ENCODE data around the gene MGMT. TPM values are rescaled to one million over a fixed set of nuclear protein-coding genes. Genes with fewer than 3 reads are reported as not detected.

Gene MGMT
- total and polyA plus RNA-seq, 9 donors, result 13.2 to 28.5 (median 15.8) TPM

DNA sequence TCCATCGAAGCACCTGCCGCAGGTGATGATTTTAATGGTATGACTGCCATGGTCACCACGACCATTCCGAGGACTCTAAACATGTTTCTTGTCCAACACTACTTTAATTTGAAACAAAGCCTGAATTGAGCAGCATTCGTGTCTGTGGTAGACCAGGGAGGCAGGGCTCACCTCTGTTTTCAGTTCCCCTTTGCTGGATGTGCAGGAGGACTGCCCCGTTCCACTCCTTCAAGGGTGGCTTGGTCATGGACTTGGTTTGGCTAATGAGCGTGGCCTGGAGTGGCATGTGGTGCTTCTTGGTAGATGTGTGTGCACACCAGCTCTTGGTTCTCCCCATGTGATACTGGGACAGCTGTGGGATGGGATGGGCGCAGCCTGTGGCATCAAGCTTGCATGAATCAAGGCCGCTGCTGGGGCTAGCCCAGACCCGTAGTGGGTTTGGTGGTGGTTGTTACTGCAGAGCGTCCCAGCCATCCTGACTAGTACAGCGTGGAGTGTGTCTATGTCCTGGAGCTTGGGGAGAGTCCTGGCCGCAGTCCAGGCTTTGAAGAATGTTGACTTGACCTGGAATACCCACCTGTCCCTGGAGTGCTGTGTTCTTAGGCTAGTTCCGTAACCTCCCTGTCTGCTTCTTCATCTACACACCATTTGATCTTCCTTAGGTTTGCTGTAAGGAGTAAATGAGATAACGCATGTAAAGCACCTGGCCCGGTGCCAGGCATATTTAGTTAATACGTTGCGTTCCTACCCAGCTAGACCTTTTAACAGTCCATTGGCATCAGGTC is 34.8 kb downstream of the MGMT start:
- WGBS (ENCODE audit: insufficient coverage), result 77% methylated on average over 10 of the region's 18 CpGs
- no peak overlapping the region for H3K27ac ChIP-seq (ENCODE audit: low read length)
- no peak overlapping the region for H3K4me3 ChIP-seq (ENCODE audit: low read length)
- H3K27me3 ChIP-seq (ENCODE audit: control insufficient read depth, insufficient read depth, low read length), result no peaks in the 10 kb centered on the region
- DNase-seq, result no peak
- peaks cover 4% of the 10 kb centered on the region for H3K9me3 ChIP-seq (replicated peaks; ENCODE audit: control insufficient read depth, low read depth, low read length)
- H3K36me3 ChIP-seq (ENCODE audit: control insufficient read depth, insufficient read depth, low read length), result peaks cover 7% of the 10 kb centered on the region
- peaks cover 4% of the 10 kb centered on the region for H3K4me1 ChIP-seq (ENCODE audit: control insufficient read depth, insufficient read depth, low read length)

- DNase-seq, result no peak
- H3K27me3 ChIP-seq (ENCODE audit: control insufficient read depth, insufficient read depth, low read length), result no peaks in the 10 kb centered on the region
- peaks cover 3% of the 10 kb centered on the region for H3K36me3 ChIP-seq (ENCODE audit: control insufficient read depth, insufficient read depth, low read length)
- 40% methylated on average over 1 of the region's 5 CpGs for WGBS (ENCODE audit: insufficient coverage)
- H3K4me1 ChIP-seq (ENCODE audit: control insufficient read depth, insufficient read depth, low read length), result peaks cover 6% of the 10 kb centered on the region
- H3K4me3 ChIP-seq (ENCODE audit: low read length), result no peak overlapping the region
- no peak overlapping the region for H3K27ac ChIP-seq (ENCODE audit: low read length)
- peaks cover 4% of the 10 kb centered on the region for H3K9me3 ChIP-seq (replicated peaks; ENCODE audit: control insufficient read depth, low read depth, low read length)
These were observed 35.4 kb downstream of the MGMT start for GRCh38 chr10:129502448-129502847.

- WGBS (ENCODE audit: insufficient coverage), result 20% methylated on average over 2 of the region's 4 CpGs
- no peak overlapping the region for H3K27ac ChIP-seq (ENCODE audit: low read length)
- no peak for DNase-seq
- H3K36me3 ChIP-seq (ENCODE audit: control insufficient read depth, insufficient read depth, low read length), result peaks cover 4% of the 10 kb centered on the region
- H3K4me1 ChIP-seq (ENCODE audit: control insufficient read depth, insufficient read depth, low read length), result peaks cover 7% of the 10 kb centered on the region
- H3K9me3 ChIP-seq (replicated peaks; ENCODE audit: control insufficient read depth, low read depth, low read length), result no peaks in the 10 kb centered on the region
- H3K4me3 ChIP-seq (ENCODE audit: low read length), result no peak overlapping the region
- H3K27me3 ChIP-seq (ENCODE audit: control insufficient read depth, insufficient read depth, low read length), result no peaks in the 10 kb centered on the region
These were observed 38.5 kb downstream of the MGMT start for GRCh38 chr10:129505500-129506075.

GRCh38 chr10:129506101-129506797 is 39.2 kb downstream of the MGMT start:
- 87% methylated on average over 13 of the region's 14 CpGs for WGBS (ENCODE audit: insufficient coverage)
- Histone ChIP-seq H3K9me3 (replicated peaks; ENCODE audit: control insufficient read depth, low read depth, low read length) (no peaks in the 10 kb centered on the region), H3K4me3 (ENCODE audit: low read length) (no peak overlapping the region), H3K27ac (ENCODE audit: low read length) (no peak overlapping the region), H3K36me3 (ENCODE audit: control insufficient read depth, insufficient read depth, low read length) (peaks cover 4% of the 10 kb centered on the region), H3K4me1 (ENCODE audit: control insufficient read depth, insufficient read depth, low read length) (peaks cover 7% of the 10 kb centered on the region), H3K27me3 (ENCODE audit: control insufficient read depth, insufficient read depth, low read length) (no peaks in the 10 kb centered on the region)
- DNase-seq, result no peak

DNA sequence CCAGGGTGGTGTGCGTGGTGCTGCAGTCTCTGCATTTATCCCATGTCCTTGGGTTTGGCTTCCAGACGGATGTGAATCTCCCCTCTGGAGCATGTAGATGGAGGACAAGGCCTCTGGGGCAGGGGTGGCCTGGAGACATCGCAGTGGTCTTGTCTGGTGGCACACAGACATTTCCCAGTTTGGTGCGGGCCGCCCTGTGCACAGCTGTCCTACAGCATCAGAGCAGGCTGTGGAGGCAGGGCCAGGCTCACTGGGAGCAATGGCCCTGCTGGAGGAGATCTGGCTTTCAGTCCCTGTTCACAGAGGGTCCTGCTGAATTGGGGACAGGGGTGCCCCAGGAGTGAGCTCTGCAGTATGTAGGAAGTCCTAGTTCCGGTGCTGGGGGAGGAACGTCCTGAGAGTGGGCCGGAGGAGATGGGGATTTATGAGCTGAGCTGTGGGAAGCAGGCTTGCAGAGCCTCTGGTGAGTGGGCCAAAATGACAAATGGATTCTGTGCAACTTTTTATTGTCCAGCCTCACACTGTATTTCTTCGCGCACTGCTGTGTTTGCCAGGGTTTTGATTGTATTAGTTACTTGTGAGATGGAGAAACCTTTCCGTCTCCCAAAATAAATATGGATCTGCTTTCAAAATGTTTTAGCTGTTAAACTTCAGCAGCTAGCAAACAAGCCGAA is 40.3 kb downstream of the MGMT start:
- H3K27ac ChIP-seq (ENCODE audit: low read length), result no peak overlapping the region
- H3K27me3 ChIP-seq (ENCODE audit: control insufficient read depth, insufficient read depth, low read length), result no peaks in the 10 kb centered on the region
- peaks cover 7% of the 10 kb centered on the region for H3K4me1 ChIP-seq (ENCODE audit: control insufficient read depth, insufficient read depth, low read length)
- H3K9me3 ChIP-seq (replicated peaks; ENCODE audit: control insufficient read depth, low read depth, low read length), result no peaks in the 10 kb centered on the region
- WGBS (ENCODE audit: insufficient coverage), result 61% methylated on average over 7 of the region's 12 CpGs
- H3K36me3 ChIP-seq (ENCODE audit: control insufficient read depth, insufficient read depth, low read length), result peaks cover 4% of the 10 kb centered on the region
- no peak overlapping the region for H3K4me3 ChIP-seq (ENCODE audit: low read length)
- peak; percentile 71 for DNase-seq

- Histone ChIP-seq H3K27ac (ENCODE audit: low read length) (no peak overlapping the region), H3K27me3 (ENCODE audit: control insufficient read depth, insufficient read depth, low read length) (no peaks in the 10 kb centered on the region), H3K9me3 (replicated peaks; ENCODE audit: control insufficient read depth, low read depth, low read length) (no peaks in the 10 kb centered on the region), H3K4me1 (ENCODE audit: control insufficient read depth, insufficient read depth, low read length) (peaks cover 5% of the 10 kb centered on the region), H3K36me3 (ENCODE audit: control insufficient read depth, insufficient read depth, low read length) (peaks cover 4% of the 10 kb centered on the region), H3K4me3 (ENCODE audit: low read length) (no peak overlapping the region)
- no peak for DNase-seq
- 77% methylated on average over 7 of the region's 12 CpGs for WGBS (ENCODE audit: insufficient coverage)
These were observed 42.1 kb downstream of the MGMT start for GRCh38 chr10:129509155-129509554.

- H3K4me1 ChIP-seq (ENCODE audit: control insufficient read depth, insufficient read depth, low read length), result peaks cover 7% of the 10 kb centered on the region
- no peaks in the 10 kb centered on the region for H3K9me3 ChIP-seq (replicated peaks; ENCODE audit: control insufficient read depth, low read depth, low read length)
- 78% methylated on average over 6 of the region's 8 CpGs for WGBS (ENCODE audit: insufficient coverage)
- peaks cover 4% of the 10 kb centered on the region for H3K36me3 ChIP-seq (ENCODE audit: control insufficient read depth, insufficient read depth, low read length)
- no peaks in the 10 kb centered on the region for H3K27me3 ChIP-seq (ENCODE audit: control insufficient read depth, insufficient read depth, low read length)
- DNase-seq, result no peak
- no peak overlapping the region for H3K4me3 ChIP-seq (ENCODE audit: low read length)
- H3K27ac ChIP-seq (ENCODE audit: low read length), result no peak overlapping the region
These were observed 42.8 kb downstream of the MGMT start for GRCh38 chr10:129509835-129510234.

GRCh38 chr10:129511086-129511485 is 44.0 kb downstream of the MGMT start:
- Histone ChIP-seq H3K4me3 (ENCODE audit: low read length) (no peak overlapping the region), H3K4me1 (ENCODE audit: control insufficient read depth, insufficient read depth, low read length) (peaks cover 11% of the 10 kb centered on the region), H3K27ac (ENCODE audit: low read length) (no peak overlapping the region), H3K9me3 (replicated peaks; ENCODE audit: control insufficient read depth, low read depth, low read length) (no peaks in the 10 kb centered on the region), H3K27me3 (ENCODE audit: control insufficient read depth, insufficient read depth, low read length) (no peaks in the 10 kb centered on the region), H3K36me3 (ENCODE audit: control insufficient read depth, insufficient read depth, low read length) (peaks cover 4% of the 10 kb centered on the region)
- 92% methylated on average over 12 of the region's 13 CpGs for WGBS (ENCODE audit: insufficient coverage)
- no peak for DNase-seq

- Histone ChIP-seq H3K27me3 (ENCODE audit: control insufficient read depth, insufficient read depth, low read length) (no peaks in the 10 kb centered on the region), H3K4me3 (ENCODE audit: low read length) (no peak overlapping the region), H3K9me3 (replicated peaks; ENCODE audit: control insufficient read depth, low read depth, low read length) (no peaks in the 10 kb centered on the region), H3K27ac (ENCODE audit: low read length) (no peak overlapping the region), H3K4me1 (ENCODE audit: control insufficient read depth, insufficient read depth, low read length) (peaks cover 11% of the 10 kb centered on the region), H3K36me3 (ENCODE audit: control insufficient read depth, insufficient read depth, low read length) (peaks cover 4% of the 10 kb centered on the region)
- WGBS (ENCODE audit: insufficient coverage), result 91% methylated on average over 12 of the region's 12 CpGs
- DNase-seq, result no peak
These were observed 44.7 kb downstream of the MGMT start for GRCh38 chr10:129511758-129512157.

DNA sequence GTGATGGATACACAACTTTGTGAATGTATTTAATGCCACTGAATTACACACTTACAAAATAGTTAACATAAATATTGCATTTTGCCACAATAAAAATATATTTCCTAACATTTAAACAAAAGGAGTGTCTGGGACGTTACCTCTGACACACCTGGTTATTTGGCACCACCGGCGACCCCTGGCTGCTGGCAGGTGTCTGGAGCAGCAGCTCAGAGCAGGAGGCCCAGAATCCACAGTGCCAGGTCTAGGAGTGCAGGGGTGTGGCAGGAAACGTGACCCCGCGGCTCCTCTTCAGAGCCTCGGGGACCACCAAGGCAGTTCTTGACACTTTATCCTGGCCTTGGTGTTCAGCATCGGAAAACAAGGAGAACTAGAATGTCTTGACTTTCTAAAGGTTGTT is 46.3 kb downstream of the MGMT start:
- peaks cover 17% of the 10 kb centered on the region for H3K4me1 ChIP-seq (ENCODE audit: control insufficient read depth, insufficient read depth, low read length)
- H3K36me3 ChIP-seq (ENCODE audit: control insufficient read depth, insufficient read depth, low read length), result peaks cover 4% of the 10 kb centered on the region
- DNase-seq, result no peak
- no peak overlapping the region for H3K27ac ChIP-seq (ENCODE audit: low read length)
- H3K4me3 ChIP-seq (ENCODE audit: low read length), result no peak overlapping the region
- 72% methylated on average over 8 of the region's 8 CpGs for WGBS (ENCODE audit: insufficient coverage)
- H3K9me3 ChIP-seq (replicated peaks; ENCODE audit: control insufficient read depth, low read depth, low read length), result no peaks in the 10 kb centered on the region
- no peaks in the 10 kb centered on the region for H3K27me3 ChIP-seq (ENCODE audit: control insufficient read depth, insufficient read depth, low read length)

Measured in muscle of leg (tissue), 11 donors.